ENCODE data around the gene SMOC2.

DNA sequence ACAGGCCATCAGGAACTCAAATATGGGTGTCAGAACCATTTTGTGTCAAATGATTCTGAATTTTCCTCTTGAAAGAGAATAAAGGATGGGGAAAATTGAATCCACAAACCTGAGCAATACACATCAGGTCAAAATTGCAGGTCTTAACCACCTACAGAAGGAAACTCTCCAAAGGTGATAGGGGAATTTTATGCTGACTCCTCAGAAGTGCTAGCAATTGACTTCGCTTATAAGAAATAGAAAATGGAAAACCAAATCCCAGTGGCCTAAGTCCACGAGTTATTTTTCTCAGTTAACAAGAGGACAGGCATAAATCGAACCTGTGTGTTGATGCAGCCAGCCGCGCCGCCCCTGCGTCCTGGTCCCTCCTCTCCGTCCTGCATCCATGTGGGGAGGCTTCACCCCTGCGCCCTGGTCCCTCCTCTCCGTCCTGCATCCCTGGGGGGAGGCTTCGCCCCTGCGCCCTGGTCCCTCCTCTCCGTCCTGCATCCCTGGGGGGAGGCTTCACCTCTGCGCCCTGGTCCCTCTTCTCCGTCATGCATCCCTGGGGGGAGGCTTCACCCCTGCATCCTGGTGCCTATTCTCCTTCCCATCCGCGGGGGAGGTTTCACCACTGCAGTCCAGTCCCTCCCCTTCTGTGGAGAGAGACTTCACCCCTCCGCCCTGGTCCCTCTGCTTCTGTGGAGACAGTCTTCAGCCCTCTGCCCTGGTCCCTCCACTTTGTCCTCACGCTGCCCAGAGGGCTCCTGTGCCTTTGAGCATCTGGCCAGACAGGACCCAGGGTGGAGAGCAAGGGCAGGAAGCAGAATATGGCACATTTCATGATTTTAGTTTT is 230.3 kb downstream of the SMOC2 start:
- TF ChIP-seq CTCF (IDR thresholded peaks at IDR 0.05) (no peak), POLR2A (IDR thresholded peaks at IDR 0.05) (no peak)
